Nephron progenitor cell (in vitro differentiated cells): ENCODE measurements around the gene LST1.
"Not testable (repeated sequence)": the region's sequence is repeated elsewhere in the genome, so short reads cannot be mapped to it uniquely, and the experiment has no call there.

Experiments
- DNase-seq: peaks from one replicate; pipeline ENCODE4 v3.0.0; 2021
- H3K27ac Mint-ChIP-seq: 2 replicates; pipeline ENCODE4 v1.8.0; 2021; ENCODE audit warnings: mild to moderate bottlenecking, moderate library complexity, mixed read lengths
- H3K27me3 Mint-ChIP-seq: 2 replicates; pipeline ENCODE4 v1.8.0; 2021; ENCODE audit warnings: mild to moderate bottlenecking, low read depth, mixed read lengths; ENCODE audit not compliant: poor library complexity
- H3K36me3 Mint-ChIP-seq: 2 replicates; pipeline ENCODE4 v1.8.0; 2021; ENCODE audit warnings: low read depth, mixed read lengths
- H3K4me1 Mint-ChIP-seq: 2 replicates; pipeline ENCODE4 v1.8.0; 2021; ENCODE audit warnings: mixed read lengths
- H3K4me3 Mint-ChIP-seq: 2 replicates; pipeline ENCODE4 v1.8.0; 2021; ENCODE audit warnings: mild to moderate bottlenecking, moderate library complexity, mixed read lengths
- H3K9me3 Mint-ChIP-seq: 2 replicates; pipeline ENCODE4 v1.8.0; 2021; ENCODE audit warnings: mild to moderate bottlenecking, moderate library complexity, mixed read lengths
- CTCF ChIP-seq: fragments of 200-600 bp; sonication (generic); IDR thresholded peaks from 2 replicates; pipeline ENCODE4 v1.5.0; 2021; ENCODE audit warnings: antibody characterized with exemption

Gene LST1

GRCh38 chr6:31587791-31588777 is 2.0 kb downstream of the LST1 start:
- Mint-ChIP-seq H3K36me3 (no peaks in the 10 kb centered on the region), H3K27me3 (peaks cover 7% of the 10 kb centered on the region), H3K9me3 (no peaks in the 10 kb centered on the region), H3K4me1 (peaks cover 32% of the 10 kb centered on the region), H3K27ac (no peak overlapping the region), H3K4me3 (no peak overlapping the region)
- DNase-seq, result no peak
- no peak for TF ChIP-seq CTCF

GRCh38 chr6:31588871-31589650 is 3.0 kb downstream of the LST1 start:
- Mint-ChIP-seq H3K4me3 (no peak overlapping the region), H3K9me3 (no peaks in the 10 kb centered on the region), H3K36me3 (no peaks in the 10 kb centered on the region), H3K27ac (peak overlapping the region; percentile 14), H3K27me3 (peaks cover 5% of the 10 kb centered on the region), H3K4me1 (peaks cover 32% of the 10 kb centered on the region)
- no peak for TF ChIP-seq CTCF
- no peak for DNase-seq

GRCh38 chr6:31590691-31591090 is 4.6 kb downstream of the LST1 start:
- not testable (repeated sequence) for DNase-seq, H3K9me3 Mint-ChIP-seq, H3K27ac Mint-ChIP-seq, H3K4me3 Mint-ChIP-seq, H3K27me3 Mint-ChIP-seq, H3K36me3 Mint-ChIP-seq
- peaks cover 30% of the 10 kb centered on the region for H3K4me1 Mint-ChIP-seq

GRCh38 chr6:31592396-31592771 is 6.3 kb downstream of the LST1 start:
- Mint-ChIP-seq H3K9me3 (peaks cover 5% of the 10 kb centered on the region), H3K4me3 (no peak overlapping the region), H3K27ac (no peak overlapping the region), H3K36me3 (no peaks in the 10 kb centered on the region), H3K27me3 (peaks cover 10% of the 10 kb centered on the region), H3K4me1 (peaks cover 18% of the 10 kb centered on the region)
- no peak for DNase-seq
- no peak for TF ChIP-seq CTCF

GRCh38 chr6:31597006-31597405 is 10.9 kb downstream of the LST1 start:
- Mint-ChIP-seq H3K27me3 (peaks cover 18% of the 10 kb centered on the region), H3K36me3 (no peaks in the 10 kb centered on the region), H3K9me3 (peaks cover 5% of the 10 kb centered on the region), H3K4me1 (peaks cover 14% of the 10 kb centered on the region), H3K27ac (no peak overlapping the region), H3K4me3 (no peak overlapping the region)
- no peak for DNase-seq
- peak; percentile 42 for TF ChIP-seq CTCF

GRCh38 chr6:31607317-31607716 is 21.2 kb downstream of the LST1 start:
- H3K36me3 Mint-ChIP-seq, result no peaks in the 10 kb centered on the region
- TF ChIP-seq CTCF, result no peak
- H3K4me1 Mint-ChIP-seq, result peaks cover 8% of the 10 kb centered on the region
- H3K27ac Mint-ChIP-seq, result no peak overlapping the region
- no peak overlapping the region for H3K4me3 Mint-ChIP-seq
- H3K9me3 Mint-ChIP-seq, result no peaks in the 10 kb centered on the region
- no peak for DNase-seq
- peaks cover 18% of the 10 kb centered on the region for H3K27me3 Mint-ChIP-seq
